C4-2B (cell line): Measurements from ENCODE around the gene CACNA2D3.

Experiments used
- H3K27ac ChIP-seq: fragments of 450-650 bp; 2 replicates; pipeline ENCODE4 v1.5.1; 2017
- ZFX ChIP-seq: fragments of 450-650 bp; IDR thresholded peaks from 2 replicates; pipeline ENCODE4 v1.6.1; 2017
- TF ChIP-seq, protein P1 (sequence below): fragments of 450-650 bp; conservative IDR thresholded peaks from 2 replicates; pipeline ENCODE4 v1.5.1; 2017; ENCODE audit warnings: mild to moderate bottlenecking

CACNA2D3 gene

DNA sequence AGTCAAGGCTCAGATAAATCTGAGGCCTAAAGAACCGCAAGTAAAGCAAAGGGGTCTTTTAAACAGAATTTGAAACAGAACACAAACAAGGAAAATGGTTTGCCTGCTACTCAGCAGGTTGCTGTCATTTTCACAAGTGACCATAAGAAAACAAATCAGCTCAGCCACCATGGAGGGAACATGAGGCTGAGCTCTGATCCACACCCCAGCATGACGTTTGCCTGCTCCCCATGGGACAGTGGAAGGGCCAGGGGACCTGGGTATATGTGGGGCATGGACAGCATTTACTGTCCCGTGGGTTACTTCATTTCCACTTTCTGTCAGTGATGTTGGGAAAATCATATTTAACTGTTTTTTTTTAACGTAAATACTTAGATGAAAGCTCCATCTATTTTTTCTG, 434.3 kb downstream of the CACNA2D3 start:
- TF ChIP-seq, protein P1, sequence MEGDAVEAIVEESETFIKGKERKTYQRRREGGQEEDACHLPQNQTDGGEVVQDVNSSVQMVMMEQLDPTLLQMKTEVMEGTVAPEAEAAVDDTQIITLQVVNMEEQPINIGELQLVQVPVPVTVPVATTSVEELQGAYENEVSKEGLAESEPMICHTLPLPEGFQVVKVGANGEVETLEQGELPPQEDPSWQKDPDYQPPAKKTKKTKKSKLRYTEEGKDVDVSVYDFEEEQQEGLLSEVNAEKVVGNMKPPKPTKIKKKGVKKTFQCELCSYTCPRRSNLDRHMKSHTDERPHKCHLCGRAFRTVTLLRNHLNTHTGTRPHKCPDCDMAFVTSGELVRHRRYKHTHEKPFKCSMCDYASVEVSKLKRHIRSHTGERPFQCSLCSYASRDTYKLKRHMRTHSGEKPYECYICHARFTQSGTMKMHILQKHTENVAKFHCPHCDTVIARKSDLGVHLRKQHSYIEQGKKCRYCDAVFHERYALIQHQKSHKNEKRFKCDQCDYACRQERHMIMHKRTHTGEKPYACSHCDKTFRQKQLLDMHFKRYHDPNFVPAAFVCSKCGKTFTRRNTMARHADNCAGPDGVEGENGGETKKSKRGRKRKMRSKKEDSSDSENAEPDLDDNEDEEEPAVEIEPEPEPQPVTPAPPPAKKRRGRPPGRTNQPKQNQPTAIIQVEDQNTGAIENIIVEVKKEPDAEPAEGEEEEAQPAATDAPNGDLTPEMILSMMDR = no peak
- H3K27ac ChIP-seq = no peak overlapping the region

GRCh38 chr3:54557538-54558428, 435.4 kb downstream of the CACNA2D3 start:
- no peak overlapping the region for H3K27ac ChIP-seq
- TF ChIP-seq, protein P1 = no peak
- TF ChIP-seq ZFX = no peak

DNA sequence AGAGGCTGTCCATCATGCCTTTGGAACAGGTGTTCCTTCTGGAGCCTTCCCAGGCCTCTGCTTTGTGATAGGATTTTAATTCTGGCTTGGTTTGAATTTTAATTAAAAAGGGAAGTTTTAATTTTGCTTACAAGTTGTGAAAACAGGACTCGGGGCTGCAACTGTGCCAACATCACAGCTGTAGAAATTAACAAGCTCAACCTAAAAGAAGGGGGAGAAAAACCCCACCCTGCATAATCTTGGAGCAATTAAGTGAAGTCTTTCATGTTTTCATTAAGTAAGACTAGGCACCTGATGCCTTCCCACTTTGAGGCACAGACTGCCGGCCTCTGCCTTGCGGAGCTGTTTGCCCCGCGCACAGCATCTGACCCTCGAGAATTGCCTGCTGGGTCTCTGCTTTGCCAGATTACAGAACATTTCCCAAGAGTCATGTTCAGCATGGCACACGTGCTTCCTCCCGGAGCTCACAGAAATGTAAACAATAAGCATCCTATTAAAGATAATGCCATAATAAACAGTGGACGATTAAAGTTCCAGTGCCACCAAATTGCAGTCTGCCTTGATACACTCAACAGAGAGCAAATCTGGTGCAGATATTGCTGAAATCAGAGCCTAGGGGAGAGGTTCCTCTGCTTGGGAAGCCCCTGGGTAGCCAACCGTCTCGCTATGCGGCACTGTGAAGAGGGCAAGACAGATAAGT, 441.3 kb downstream of the CACNA2D3 start:
- no peak for TF ChIP-seq ZFX
- TF ChIP-seq, protein P1 = no peak
- peak overlapping the region; percentile 20; the same call in 1 of the 2 replicates for H3K27ac ChIP-seq

DNA sequence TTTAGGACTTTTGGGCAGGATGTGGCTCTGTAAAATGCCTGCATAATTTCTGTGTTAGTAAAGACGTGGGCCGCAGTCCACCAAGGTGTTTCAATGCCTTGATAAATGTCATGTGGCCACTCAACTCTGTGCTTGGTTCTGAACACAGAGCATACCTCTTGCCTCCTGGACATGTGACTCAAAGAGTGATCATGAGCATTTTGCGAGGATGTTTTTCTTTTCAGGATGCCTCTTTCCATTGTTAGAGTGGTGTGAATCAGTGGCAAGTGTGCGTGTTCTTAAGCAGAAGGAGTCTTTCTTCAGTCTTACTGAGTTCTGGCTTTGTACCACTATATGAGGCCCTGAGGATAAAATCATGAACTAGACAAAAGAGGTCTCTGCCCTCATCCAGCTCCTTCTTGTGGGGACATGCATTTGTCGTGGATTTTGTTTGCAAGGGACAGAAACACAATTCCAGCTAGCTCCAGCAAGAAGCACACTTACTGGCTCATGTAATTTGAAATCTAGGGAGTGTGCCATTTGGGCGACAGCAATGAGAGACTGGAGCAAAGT, 442.1 kb downstream of the CACNA2D3 start:
- no peak overlapping the region for H3K27ac ChIP-seq
- TF ChIP-seq ZFX = no peak
- TF ChIP-seq, protein P1 = no peak

GRCh38 chr3:54565956-54566355, 443.6 kb downstream of the CACNA2D3 start:
- no peak for TF ChIP-seq ZFX
- TF ChIP-seq, protein P1 = no peak
- H3K27ac ChIP-seq = no peak overlapping the region

DNA sequence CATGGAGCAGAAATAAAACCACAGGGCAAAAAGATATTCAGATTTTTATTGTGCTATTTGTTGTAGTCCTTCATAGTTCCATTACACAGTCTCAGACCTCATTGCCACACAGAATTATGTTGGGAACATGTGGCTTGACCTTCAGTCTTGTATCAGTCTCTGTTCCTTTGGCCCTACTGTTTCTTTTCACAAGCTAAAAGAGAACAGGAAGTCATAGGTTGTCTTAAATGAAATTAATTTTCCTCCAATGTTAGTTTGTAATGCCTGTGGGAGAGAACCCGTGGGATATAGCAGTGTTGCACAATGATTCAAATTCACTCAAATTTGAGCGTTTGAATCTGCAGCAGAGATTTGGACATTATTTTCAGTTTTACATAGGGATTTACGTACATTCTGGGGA, 445.6 kb downstream of the CACNA2D3 start:
- no peak overlapping the region for H3K27ac ChIP-seq
- no peak for TF ChIP-seq ZFX
- TF ChIP-seq, protein P1 = no peak

GRCh38 chr3:54570008-54570407, 447.7 kb downstream of the CACNA2D3 start:
- TF ChIP-seq ZFX = no peak
- TF ChIP-seq, protein P1 = no peak

More at GRCh38 chr3:54570008-54570407, 447.7 kb downstream of the CACNA2D3 start:
- no peak overlapping the region for H3K27ac ChIP-seq
